HG03097 (cell line): ENCODE results near the gene DCLRE1A.

Experiments
- ATAC-seq: cut with Tn5 transposase; IDR thresholded peaks from one replicate; pipeline ENCODE4 v1.9.1; 2021; ENCODE audit not compliant: unreplicated experiment, low FRiP score

Gene DCLRE1A

DNA sequence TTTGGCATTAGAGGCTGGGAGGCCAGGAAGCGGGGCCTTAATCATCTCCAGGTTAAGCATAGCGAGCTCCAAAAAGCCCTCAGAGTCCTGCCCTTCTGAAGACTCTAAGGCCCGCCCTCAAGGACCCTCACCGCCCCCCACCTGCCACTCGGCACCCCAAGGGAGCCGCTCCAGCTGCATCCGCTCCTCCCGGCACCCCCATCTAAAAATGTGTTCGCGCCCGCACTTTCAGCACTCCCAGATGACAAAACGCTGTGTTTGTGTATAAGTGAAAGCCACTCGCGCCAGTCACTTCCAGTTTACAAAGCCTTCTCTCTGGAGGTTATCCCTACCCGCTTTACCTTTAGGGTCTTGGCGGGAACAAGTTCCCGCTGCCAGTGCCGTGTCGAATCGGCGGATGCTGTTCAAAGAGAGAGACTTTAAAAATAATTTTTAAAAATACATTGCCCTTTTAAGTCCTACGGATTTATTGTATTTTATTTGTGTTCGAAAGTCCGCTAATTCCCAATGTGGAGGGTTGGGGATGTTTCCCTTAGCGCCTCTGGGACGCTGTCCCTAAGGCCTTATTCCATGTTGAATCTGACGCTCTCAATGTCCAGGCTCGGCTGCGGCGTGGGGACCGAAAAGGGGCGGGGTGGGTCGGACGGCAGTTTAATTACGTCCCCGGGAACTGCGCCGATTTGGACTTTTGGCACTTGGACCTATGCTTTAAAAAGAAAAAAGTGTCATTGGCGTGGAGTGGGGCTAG lies at the start of gene DCLRE1A, which contains the start of gene NHLRC2:
Gene DCLRE1A (minus strand): TSS at position 70 of the 748 bp plus-strand sequence. CDS start 900 bp downstream, outside the sequence.
Gene NHLRC2 (plus strand): TSS at position 649 of the 748 bp plus-strand sequence. CDS start 212 bp downstream, outside the sequence.
- peak; percentile 30 for ATAC-seq

DNA sequence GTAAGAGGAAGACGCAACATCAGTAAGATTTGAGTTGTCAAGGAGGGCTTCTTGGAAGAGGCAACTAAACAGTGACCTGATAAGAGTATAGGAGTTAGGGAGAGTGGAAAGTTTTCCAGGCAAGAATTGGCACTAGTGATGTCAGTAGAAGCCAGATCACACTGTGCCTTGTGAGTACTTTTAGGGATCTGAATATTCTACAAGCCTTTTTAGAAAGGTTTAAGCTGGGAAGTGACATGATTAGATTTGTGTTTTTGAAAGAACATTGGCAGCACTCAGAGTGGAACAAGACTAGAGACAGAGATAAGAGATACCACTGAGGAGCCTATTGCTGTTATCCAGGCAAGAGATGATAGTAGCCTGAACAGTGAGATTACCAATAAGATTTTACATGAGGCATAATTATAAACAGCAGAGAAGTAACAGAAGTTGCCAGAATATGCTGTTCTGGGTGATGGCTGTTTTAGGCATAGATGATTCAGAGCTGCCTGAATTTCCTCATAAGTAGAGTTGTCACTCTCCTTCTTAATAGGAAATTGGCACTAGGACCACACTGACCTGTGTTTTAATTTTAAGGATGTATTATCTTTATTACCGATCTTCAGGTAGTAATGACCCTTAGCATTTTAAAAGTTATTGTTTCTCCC lies 46.2 kb upstream of the DCLRE1A start:
- ATAC-seq: no peak

DNA sequence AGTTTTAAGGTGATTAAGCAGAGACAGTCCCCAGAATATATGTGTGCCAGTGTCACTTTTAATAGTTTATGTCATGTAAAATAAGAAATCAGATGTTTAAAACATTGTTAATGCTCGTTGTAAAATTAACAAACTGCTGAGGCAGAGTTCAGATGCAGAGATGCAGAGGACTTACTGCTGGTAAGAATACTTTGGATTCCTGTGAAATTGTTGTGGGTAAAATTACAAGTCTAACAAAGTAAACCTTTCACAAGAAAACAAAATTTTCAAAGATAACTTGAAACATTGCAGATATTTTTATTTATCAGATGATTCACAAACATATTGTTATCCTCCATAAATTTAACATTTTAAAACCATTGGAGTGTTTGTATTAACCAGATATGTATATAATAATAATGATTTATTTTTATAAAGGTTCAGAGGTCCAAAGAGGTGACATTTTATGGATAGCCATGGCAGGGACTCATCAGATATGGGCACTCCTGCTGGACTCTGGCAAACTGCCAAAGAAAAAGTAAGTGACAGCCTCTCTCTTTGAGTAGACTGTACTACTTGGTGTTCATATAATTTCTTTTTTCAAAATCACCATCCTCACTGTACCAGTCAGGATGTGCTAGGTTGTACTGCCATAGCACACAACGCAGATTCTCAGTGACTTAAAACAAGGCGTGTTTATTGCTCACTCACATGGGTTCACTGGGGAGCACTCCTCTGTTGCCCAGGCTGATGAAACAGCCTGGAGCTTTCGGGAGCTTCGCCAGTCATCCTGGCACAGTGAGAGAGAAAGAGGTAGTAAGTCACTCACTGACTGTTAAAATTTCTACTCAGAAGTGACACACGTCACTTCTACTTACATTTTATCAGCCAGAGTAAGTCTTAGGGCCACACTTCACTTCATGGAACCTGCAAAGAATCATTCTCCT lies 44.1 kb upstream of the DCLRE1A start:
- no peak for ATAC-seq

DNA sequence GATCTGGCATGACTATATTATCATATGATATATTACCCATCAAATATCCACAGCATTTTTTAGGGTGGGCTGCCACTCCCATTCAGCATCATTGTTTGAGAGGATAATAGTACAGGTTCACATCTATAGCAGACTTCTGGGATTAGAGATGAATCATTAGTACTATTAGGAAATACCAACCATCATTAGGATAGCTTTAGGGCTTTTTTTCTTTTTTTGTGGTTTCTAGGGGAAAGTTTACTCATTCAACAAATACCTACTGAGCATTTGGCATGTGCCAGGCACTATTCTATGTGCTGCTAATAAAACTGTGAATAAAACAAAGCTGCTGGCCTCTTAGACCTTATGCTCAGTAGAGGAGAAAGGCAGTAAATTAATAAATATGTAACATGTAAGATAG lies 41.1 kb upstream of the DCLRE1A start:
- ATAC-seq: no peak

DNA sequence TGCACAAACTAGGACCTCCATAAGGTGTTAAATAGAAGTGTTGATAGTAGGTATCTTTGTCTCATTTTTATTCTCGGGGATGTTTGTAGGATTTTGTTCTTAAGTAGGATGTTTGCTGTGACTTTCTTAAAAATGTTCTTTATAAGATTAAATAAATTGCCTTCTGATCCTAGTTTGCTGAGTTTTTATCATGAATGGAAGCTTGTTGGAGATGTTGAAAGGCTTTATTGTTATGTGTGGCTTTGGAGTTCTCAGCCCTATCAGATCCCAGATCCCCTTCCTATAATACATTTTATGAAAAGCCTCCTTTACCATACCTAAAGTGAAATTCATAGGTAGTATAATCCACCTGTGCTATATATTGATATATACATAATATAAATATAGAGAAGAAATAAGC lies 40.7 kb upstream of the DCLRE1A start:
- no peak for ATAC-seq

DNA sequence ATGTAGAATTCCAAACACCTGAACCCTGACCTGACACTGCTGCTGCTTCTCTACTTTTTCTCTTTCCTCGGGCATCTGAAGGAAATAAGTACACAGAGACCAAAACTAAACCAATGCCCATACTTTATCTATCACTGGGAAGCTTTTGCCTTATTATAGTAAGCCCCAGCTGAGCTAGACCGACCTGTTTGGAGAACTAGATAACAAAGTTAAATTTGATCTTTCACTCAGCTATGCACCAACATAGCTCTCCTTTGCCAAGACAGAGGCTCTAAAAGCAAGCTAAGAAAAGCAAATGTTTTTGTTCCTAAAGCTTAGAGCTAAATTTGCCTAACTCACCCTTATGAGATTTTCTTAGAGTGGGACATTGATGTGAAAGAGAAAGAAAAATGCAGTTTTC lies 39.7 kb upstream of the DCLRE1A start:
- no peak for ATAC-seq

DNA sequence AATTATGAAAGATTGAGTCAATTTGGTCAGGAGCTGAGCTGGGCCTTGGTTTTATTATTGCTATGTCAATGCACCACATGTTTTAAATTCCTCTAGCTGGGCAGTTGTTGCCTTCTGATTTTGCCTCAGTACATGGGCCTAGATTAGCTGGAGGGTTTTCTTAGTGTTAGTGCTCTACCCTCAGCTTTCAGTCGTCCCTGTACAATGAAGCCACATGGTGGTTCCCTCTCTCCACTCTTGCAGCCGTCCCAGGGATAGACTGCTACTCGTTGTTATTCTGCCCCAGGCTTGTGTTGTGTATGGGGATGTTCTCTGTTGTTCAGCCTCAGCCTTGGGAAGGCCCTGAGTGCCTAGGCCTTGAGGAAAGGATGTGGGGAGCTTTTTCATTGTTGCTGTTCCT lies 37.6 kb upstream of the DCLRE1A start:
- no peak for ATAC-seq

DNA sequence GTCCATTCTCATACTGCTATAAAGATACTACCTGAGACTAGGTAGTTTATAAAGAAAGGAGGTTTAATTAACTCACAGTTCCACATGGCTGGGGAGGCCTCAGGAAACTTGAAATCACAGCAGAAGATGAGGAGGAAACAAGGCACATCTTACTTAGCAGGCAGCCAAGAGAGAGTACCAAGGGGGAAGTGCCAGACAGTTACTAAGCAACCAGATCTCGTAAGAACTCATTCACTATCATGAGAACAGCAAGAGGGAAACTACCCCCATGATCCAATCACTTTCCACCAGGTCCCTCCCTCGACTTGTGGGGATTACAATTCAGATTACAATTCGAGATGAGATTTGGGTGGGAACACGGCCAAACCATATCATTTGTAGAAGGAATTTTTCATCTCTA lies 36.9 kb upstream of the DCLRE1A start:
- no peak for ATAC-seq

DNA sequence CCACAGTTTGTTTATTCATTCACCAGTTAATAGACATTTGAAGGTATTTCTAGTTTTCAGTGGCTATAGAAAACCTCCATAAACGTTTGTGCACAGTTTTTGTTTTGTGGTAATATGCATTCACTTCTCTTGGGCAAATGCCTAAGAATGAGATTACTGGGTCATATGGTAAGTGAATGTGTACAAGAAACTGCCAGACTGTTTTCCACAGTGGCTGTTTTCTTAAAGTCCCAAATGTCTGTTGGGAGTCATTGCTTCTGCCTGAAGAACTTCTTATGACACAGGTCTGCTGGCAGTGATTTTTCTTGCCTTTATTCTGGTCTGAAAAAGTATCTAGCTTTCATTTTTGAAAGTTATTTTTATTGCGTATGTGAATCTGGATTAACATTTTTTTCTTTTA lies 36.0 kb upstream of the DCLRE1A start:
- no peak for ATAC-seq

DNA sequence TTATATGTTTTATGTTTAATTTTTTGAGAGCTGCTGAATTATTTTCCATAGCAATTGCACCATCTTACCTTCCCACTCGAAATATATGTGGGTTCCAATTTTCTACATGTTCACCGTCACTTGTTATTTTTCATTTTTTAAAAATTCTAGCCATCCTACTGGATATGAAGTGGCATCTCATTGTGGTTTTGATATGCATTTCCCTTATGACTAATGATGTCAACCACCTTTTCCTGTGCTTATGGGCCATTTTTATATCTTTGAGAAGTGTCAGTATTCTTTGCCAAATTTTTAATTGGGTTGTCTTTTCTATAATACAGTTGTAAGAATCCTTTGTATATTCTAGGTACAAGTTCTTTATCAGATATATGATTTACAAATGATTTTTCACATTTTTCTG lies 28.4 kb upstream of the DCLRE1A start:
- no peak for ATAC-seq

DNA sequence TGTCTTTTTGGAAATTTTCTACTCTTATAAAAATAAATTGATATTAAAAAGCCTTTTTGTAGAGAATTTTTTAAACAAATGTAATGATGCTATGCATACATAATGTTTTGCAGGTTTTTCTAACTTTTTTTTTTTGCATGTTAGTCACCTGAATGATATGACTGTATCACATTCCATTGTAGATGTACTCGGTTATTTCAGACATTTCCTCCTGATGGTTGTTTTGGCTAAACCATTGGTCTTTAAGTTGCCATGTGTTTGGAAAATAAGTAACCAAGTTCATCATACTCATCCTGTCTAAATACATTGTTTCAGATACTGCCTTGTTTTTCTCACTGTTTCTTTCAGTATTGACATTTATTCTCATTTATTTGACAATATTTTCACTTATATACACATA lies 26.4 kb upstream of the DCLRE1A start:
- ATAC-seq: peak; percentile 27

DNA sequence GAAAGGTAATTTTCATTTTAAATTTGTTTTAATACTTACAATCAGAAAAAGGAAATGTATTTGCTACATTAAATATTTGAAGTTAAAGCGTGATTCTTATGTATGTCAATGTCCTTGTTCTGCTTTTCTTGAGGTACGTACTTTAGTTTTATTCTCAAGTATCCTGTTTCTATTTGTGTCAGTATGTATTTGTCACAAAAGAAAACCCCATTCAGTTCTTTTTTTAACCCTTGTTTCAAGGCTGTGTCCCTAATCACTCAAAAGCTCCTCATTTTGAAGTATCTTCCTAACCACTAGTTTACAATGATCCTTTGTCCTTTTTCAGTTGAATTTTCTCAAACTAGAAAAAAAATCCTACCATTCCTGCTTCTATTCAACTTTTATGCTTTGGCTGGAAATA lies 25.8 kb upstream of the DCLRE1A start:
- peak; percentile 69 for ATAC-seq

DNA sequence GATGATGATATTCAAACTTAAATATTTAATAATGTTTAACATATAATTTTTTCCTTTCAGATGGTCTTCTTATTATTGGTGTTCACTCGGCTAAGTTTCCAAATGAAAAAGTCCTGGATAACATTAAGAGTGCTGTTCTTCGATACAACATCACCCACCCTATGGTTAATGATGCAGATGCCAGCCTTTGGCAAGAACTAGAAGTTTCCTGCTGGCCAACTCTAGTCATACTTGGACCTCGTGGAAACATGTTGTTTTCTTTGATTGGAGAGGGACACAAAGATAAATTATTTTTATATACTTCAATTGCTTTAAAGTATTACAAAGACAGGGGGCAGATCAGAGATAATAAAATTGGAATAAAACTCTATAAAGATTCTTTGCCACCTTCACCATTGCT lies 22.6 kb upstream of the DCLRE1A start:
- no peak for ATAC-seq

DNA sequence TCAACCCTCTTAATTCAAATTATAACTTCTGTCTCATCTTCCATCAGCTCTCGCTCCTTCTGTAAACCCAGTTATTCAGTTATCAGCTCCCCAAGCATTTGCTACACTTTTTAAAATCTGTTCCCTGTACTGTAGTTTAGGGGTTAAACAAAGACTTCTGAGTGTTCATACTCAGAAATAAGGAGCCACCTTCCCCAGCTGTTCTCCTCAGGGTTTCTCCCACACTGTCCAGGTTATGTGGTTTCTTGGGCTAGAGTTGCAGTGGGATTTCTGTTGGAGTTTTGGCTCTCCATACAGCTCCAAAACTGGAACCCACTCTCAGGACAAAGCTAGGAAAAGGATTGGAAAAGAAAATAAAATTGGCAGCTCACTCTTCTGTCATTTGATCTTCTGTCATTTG lies 21.3 kb upstream of the DCLRE1A start:
- no peak for ATAC-seq

DNA sequence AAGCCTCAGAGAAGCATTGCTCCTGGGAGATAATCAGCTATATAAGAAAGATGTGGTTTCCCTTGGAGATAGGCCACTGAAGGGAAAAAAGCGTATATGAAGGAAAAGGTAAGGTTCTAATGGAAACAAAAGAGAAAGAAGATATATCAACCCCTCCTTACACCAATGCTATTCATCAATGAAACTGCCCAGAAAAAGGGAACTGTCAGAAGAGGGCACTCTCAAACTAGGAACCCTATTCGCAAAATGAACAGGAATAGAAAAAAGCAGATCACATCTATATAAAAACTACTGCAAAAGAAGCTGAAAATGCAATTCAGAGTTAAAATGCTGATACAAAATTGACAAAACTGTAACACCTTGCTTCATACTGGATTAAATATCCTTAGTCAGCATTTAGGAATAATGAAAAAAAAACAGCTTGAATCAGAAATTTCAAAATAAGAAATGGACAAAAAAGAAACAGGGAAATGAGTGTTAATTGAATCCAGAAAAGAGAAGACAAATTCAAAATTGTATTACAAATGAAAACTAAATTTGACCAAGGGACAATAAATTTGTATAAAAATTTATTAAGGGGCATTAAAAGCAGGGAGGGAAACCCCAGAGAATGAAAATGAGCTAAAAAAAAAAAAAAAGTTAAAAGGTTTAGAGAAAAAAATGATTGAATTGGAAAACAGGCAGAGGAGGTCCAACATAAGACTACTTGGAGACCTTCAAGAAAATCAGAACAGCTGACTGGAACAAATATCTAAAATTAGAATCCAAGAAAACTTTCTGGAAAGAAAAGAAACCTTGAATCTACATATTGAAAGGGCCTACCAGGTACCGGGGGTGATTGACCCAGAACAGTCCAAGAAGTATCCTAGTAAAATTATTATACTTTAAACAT lies 18.5 kb upstream of the DCLRE1A start:
- no peak for ATAC-seq

DNA sequence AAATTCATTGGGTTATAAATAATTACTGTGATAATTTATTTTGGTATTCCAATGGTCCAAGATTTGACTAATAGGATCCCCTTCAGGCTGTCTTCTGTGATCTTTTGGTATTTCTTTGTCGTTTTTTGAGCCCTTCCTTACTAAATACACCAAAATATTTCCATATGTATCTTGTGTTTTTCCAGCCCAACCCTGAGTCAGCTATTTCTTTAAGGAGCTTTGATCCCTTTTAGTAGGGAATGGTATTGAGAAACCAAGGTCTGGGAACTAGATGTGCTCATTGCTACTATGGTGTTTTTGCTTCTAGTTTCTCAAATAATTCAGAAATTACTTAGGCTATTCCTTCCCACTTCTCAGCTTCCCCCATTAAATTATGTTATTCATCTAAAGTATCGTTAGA lies 15.9 kb upstream of the DCLRE1A start:
- no peak for ATAC-seq

DNA sequence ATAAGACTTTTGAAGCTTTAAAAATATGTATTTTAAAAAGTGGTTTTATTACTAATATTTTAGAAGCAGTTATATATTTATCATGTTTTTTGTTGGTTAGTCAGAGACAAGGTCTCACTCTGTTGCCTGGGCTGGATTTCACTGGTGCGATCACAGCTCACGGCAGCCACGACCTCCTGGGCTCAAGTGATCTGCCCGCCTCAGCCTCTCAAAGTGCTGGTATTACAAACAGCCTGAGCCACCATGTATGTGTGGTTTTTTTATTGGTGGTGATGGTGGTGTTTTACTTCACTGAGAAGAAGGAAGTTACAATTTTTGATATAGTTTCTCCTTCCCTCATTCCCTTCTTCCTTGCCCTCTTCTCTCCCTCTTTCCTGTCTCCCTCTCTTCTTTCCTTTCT lies 14.0 kb upstream of the DCLRE1A start:
- no peak for ATAC-seq

DNA sequence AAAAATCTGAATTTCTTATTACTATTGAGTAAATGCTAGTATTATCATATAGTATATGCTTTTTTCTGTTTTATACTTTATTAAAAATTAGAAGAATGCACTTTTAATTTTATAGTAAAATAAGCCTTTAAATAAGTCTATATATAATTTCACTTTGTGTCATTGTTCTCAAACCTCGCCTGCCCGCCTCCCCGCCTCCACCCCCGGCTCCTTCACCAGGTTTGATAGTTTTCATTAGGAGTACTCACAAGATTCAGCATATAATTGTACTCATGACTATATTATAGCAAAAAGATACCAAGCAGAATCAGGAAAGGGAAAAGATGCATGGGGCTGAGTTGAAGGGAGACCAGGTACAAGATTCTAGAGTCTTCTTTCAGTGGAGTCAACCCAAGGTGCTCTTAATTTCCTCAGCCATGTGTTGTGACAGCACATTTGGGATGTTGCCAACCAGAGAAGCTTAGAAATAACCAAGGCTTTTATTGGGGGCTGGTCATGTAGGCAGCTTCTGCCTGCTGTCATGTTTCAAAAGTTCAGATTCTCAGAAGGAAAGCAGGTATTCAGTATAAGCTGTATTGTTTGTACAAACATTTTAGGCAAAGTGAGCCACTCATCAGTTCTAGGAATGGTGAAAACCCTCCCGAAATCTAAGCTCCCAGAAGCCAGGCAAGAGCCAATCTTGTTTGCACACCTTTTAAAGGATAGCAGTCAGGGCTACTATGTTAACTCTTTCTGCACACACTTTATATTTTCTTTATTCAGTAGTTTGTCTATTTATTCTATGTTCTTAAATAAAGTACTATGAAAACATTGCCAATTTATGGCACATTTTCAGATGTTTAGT lies 12.9 kb upstream of the DCLRE1A start:
- no peak for ATAC-seq

DNA sequence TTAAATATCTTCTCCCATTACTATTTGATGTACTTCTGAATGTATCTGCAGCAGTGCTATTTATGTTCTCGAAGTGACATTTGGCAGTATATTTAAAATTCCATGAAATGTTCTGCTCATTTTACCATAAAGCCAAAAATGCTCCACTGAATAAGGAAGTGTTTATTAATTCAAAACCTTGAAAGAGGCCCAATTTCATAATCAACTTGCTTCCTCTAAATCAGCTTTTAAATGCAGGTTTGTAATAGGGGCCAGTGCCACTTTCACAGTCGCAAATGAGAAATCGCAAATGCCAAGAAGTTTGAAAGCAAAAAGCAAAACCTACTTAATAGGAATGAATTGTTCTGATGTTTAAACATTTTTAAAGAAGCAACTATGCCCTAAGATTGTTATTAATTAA lies 12.0 kb upstream of the DCLRE1A start:
- ATAC-seq: no peak
